ACC112 (cell line): ENCODE data around the gene UIMC1.
A peak's percentile ranks its signal among the peaks of the same experiment; 100 is the strongest.
"Not testable (repeated sequence)": the region's sequence is repeated elsewhere in the genome, so short reads cannot be mapped to it uniquely, and the experiment has no call there.

Experiments
- H2AFZ ChIP-seq: fragments of 200-600 bp; sonication (generic); one replicate; pipeline ENCODE4 v1.6.0; 2017; ENCODE audit warnings: antibody characterized with exemption, low read length; ENCODE audit not compliant: unreplicated experiment
- H3K27ac ChIP-seq: fragments of 200-600 bp; sonication (generic); 2 replicates; pipeline ENCODE4 v1.5.1; 2014; ENCODE audit warnings: low read depth, mild to moderate bottlenecking, antibody characterized with exemption, low read length, moderate library complexity
- H3K27me3 ChIP-seq: fragments of 200-600 bp; sonication (generic); 2 replicates; pipeline ENCODE4 v1.6.1; 2014; ENCODE audit warnings: mild to moderate bottlenecking, antibody characterized with exemption, low read length, moderate library complexity, mixed read lengths; ENCODE audit not compliant: insufficient read depth
- H3K36me3 ChIP-seq: fragments of 200-600 bp; sonication (generic); 2 replicates; pipeline ENCODE4 v1.6.1; 2016; ENCODE audit warnings: mild to moderate bottlenecking, antibody characterized with exemption, low read length, moderate library complexity, mixed read lengths; ENCODE audit not compliant: insufficient read depth
- H3K4me1 ChIP-seq: fragments of 200-600 bp; sonication (generic); one replicate; pipeline ENCODE4 v1.6.1; 2016; ENCODE audit warnings: low read length, mixed read lengths; ENCODE audit not compliant: insufficient read depth, unreplicated experiment, control insufficient read depth
- H3K4me3 ChIP-seq: fragments of 200-600 bp; sonication (generic); 2 replicates; pipeline ENCODE4 v1.5.1; 2014; ENCODE audit warnings: mild to moderate bottlenecking, low read depth, low read length
- H3K79me2 ChIP-seq: fragments of 200-600 bp; sonication (generic); one replicate; pipeline ENCODE4 v1.6.0; 2016; ENCODE audit warnings: low read length; ENCODE audit not compliant: control insufficient read depth, unreplicated experiment, insufficient read depth

Gene UIMC1

DNA sequence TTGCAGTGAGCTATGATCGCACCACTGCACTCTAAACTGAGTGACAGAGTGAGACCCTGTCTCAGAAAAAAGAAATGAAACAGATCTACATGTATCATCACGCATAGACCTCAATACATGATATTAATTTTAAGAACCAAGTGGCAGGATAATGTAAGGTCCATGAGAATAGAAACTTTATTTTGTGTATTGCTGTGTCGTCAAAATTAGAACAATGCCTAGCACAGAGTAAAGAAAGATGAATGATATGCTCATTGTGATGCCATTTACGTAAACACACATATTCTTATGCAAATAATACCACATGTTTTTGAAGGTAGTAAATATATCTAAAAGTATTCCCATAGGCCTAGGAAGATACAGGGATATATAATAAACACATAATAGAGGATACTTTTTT, 3.6 kb upstream of the UIMC1 start:
- no peaks in the 10 kb centered on the region for H3K27me3 ChIP-seq
- H3K27ac ChIP-seq, result no peak overlapping the region
- peaks cover 12% of the 10 kb centered on the region for H3K79me2 ChIP-seq
- no peak overlapping the region for H3K4me3 ChIP-seq
- H3K36me3 ChIP-seq, result no peaks in the 10 kb centered on the region
- H3K4me1 ChIP-seq, result peaks cover 7% of the 10 kb centered on the region
- H2AFZ ChIP-seq, result no peak overlapping the region

DNA sequence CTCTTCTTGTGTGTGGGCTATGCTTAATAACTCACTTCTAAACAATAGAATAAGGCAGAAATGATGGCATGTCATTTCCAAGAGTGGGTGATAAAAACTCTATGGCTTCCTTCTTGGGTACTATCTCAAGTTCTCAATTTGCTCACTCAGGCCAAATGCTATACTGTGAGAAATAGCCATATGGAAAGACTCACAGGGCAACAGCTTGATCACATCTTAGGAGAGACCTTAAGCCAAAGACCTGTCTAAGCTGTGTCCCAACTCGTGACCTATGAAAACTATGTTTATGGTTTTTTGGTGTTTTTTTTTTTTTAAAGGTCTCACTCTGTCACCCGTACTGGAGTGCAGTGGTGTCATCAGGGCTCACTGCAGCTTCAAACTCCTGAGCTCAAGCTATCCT, 2.1 kb upstream of the UIMC1 start:
- Histone ChIP-seq H3K27me3 (no peaks in the 10 kb centered on the region), H3K4me3 (no peak overlapping the region), H3K36me3 (no peaks in the 10 kb centered on the region), H3K79me2 (peaks cover 26% of the 10 kb centered on the region), H3K27ac (no peak overlapping the region), H3K4me1 (peaks cover 19% of the 10 kb centered on the region), H2AFZ (no peak overlapping the region)

DNA sequence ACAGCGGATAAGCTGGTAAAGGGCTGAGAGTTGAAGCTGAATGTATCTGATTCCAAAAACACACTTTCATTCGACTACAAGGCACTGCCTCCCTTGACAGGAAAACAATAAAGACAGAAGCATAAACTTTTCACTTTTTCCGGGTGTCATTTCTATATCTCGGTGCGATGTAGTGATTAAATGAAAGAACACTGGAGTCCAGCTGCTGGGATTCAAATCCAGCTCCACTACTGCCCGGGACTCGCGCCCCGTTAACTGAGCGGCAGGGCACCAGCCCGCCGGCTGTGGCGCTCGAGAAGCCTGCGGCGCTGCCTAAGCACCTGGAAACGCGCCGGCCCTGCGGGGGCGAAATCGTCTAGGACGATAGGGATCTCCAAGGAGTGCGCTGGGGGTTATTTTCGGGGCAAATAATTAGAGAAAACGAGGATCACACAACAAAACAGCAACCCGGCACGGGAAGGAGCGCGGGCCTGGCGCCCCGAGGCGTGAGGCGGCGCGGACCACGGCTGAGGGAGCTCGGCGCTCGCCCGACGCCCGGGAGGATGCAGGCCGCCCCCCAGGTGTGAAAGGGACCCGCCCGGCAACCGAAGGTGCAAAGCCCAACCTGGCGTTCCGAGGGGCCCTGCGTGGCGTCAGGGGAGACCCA, 837 bp downstream of the UIMC1 start:
- peak overlapping the region; percentile 77 for H3K27ac ChIP-seq
- peaks cover 15% of the 10 kb centered on the region for H3K4me1 ChIP-seq
- no peaks in the 10 kb centered on the region for H3K36me3 ChIP-seq
- no peaks in the 10 kb centered on the region for H3K27me3 ChIP-seq
- peak overlapping the region; percentile 84 for H2AFZ ChIP-seq
- peak overlapping the region; percentile 95 for H3K4me3 ChIP-seq
- H3K79me2 ChIP-seq, result peaks cover 55% of the 10 kb centered on the region

DNA sequence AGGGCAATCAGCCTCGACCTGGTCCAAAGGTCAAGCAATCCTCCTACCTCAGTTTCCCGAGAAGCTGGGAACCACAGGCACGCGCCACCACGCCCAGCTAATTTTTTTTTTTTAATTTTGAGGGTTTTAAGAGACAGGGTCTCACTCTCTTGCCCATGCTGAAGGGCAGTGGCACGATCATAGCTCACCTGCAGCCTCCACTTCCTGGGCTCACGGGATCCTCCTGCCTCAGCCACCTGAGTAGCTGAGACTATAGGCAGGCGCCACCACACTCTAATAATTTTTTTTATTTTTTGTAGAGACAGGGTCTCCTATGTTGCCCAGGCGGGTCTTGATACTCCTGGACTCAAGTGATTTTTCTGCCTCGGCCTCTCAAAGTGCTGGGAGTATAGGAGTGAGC, 1.6 kb downstream of the UIMC1 start:
- Histone ChIP-seq H3K36me3 (no peaks in the 10 kb centered on the region), H3K79me2 (peaks cover 62% of the 10 kb centered on the region), H3K4me1 (peaks cover 15% of the 10 kb centered on the region), H2AFZ (no peak overlapping the region), H3K4me3 (peak overlapping the region; percentile 95), H3K27me3 (no peaks in the 10 kb centered on the region), H3K27ac (no peak overlapping the region)

DNA sequence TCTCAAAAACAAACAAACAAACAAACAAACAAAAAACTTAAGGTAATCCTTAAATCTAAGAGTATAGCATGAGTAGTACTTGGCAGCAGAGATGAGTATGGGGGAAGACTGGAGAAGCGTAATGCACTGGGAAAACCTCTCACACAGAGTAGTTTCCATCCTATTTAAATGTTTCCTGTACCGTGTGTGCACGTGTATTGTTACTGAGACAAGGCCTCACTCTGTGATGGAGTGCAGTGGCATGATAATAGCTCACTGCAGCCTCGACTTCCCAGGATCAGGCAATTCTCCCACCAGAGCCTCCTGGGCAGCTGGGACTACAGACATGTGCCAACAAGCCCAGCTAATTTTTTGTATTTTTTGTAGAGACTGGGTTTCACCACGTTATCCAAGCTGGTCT, 2.9 kb downstream of the UIMC1 start:
- Histone ChIP-seq H3K4me1 (peaks cover 15% of the 10 kb centered on the region), H2AFZ (no peak overlapping the region), H3K36me3 (no peaks in the 10 kb centered on the region), H3K4me3 (no peak overlapping the region), H3K27me3 (no peaks in the 10 kb centered on the region), H3K27ac (no peak overlapping the region), H3K79me2 (peaks cover 72% of the 10 kb centered on the region)

DNA sequence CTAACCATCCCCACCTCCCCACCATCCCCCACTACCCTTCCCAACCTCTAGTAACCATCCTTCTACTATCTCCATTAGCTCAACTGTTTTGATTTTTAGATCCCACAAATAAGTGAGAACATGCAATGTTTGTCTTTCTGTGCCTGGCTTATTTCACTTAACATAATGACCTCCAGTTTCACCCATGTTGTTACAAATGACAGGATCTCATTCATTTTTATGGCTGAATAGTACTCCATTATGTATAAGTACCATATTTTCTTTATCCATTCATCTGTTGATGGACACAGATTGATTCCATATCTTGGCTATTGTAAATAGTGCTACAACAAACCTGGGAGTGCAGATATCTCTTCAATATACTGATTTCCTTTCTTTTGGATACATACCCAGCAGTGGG, 7.1 kb downstream of the UIMC1 start:
- peaks cover 90% of the 10 kb centered on the region for H3K79me2 ChIP-seq

DNA sequence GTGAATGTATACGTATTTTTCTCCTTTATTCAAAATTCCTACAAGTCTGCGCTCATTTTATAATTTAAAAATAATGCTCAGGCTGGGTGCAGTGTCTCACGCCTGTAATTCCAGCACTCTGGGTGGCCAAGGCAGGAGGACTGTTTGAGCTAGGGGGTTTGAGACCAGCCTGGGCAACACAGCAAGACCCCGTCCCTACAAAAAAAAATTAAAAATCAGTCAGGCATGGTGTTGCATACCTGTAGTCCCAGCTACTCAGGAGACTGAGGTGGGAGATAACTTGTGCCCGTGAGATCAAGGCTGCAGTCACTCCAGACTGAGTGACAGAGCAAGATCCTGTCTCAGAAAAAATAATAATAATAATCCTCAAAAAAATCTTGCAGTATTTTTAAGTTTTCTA, 7.8 kb downstream of the UIMC1 start:
- Histone ChIP-seq H3K79me2 (peaks cover 90% of the 10 kb centered on the region), H3K27me3 (no peaks in the 10 kb centered on the region)

More for the DNA sequence above, 7.1 kb downstream of the UIMC1 start:
- H3K4me3 ChIP-seq, H2AFZ ChIP-seq, H3K27me3 ChIP-seq, H3K27ac ChIP-seq, H3K36me3 ChIP-seq: not testable (repeated sequence)
- H3K4me1 ChIP-seq, result peaks cover 32% of the 10 kb centered on the region

DNA sequence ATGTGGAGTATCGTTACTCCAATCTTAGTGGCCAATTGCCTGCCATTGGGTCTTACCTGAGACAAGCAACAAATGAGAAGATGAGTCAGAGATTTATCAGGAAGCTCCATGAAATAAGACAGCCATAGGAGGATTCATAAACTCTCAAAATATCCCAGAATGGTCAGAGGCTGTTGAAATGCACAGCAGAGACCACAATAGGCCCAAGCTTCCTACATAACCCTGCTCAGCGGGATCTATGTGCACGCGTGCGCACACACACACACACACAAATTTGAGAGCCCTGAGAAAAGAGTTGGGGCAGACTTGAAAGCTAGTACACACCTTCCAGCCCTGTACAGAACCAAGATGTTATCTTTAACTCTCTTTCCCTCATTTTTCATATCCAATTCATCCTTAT, 9.8 kb downstream of the UIMC1 start:
- Histone ChIP-seq H2AFZ (no peak overlapping the region), H3K27ac (peak overlapping the region; percentile 95), H3K27me3 (no peaks in the 10 kb centered on the region), H3K79me2 (peaks cover 90% of the 10 kb centered on the region), H3K36me3 (no peaks in the 10 kb centered on the region), H3K4me3 (peak overlapping the region; percentile 47; the same call in 1 of the 2 replicates), H3K4me1 (peaks cover 26% of the 10 kb centered on the region)

More for the DNA sequence above, 7.8 kb downstream of the UIMC1 start:
- H3K36me3 ChIP-seq, result no peaks in the 10 kb centered on the region
- H2AFZ ChIP-seq, result no peak overlapping the region
- H3K27ac ChIP-seq, result no peak overlapping the region
- no peak overlapping the region for H3K4me3 ChIP-seq
- H3K4me1 ChIP-seq, result peaks cover 27% of the 10 kb centered on the region

DNA sequence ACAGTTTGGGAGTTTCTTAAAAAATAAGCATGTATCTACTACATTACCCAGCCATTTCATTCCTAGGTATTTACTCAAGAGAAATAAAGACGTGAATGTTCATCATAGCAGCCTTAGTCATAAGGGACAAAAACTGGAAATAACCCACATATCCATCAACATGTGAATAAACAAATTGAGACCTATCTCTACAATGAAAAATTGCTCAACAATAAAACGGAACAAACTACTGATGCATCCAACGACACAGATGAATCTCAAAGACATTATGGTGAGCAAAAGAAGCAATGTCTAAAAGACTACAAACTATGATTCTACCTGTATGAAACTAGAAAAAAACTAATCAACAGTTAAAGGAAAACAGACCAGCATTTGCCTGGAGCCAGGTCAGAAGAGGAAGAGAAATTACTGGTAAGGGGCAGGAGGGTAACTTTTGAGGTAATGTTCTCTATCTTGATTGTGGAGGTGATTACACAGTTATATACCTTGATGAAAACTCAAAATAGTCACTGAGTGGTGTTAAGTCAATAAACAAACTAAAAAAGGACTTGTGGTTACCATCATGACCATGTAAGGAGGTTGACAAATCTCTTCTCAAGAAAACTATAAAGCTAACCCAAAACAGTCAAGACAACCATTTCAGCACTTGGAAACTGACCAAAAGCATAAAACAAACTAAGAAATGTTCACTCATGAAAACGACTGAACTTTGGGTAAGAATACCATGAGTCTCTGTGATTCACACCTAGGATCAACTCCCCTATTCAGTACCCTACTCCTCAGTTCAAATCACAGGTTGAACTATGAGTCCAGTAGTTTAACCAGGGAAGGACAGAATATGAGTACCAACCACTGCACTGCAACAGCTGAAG, 10.4 kb downstream of the UIMC1 start:
- Histone ChIP-seq H3K27me3 (no peaks in the 10 kb centered on the region), H3K79me2 (peaks cover 89% of the 10 kb centered on the region), H3K4me3 (peak overlapping the region; percentile 47), H2AFZ (no peak overlapping the region), H3K36me3 (no peaks in the 10 kb centered on the region), H3K27ac (peak overlapping the region; percentile 95), H3K4me1 (peaks cover 26% of the 10 kb centered on the region)

DNA sequence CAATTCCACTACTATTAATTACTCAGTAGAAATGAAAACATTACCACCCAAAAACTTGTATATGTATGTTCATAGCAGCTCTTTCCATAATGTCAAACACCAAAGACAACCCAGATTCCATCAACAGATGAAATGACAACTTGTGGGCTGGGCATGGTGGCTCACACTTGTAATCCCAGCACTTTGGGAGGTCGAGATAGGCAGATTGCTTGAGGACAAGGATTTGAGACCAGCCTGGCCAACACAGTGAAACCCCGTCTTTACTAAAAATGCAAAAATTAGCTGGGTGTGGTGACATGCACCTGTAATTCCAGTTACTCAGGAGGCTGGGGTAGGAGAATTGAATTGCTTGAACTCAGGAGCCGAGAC, 11.5 kb downstream of the UIMC1 start:
- Histone ChIP-seq H3K4me3 (no peak overlapping the region), H3K27ac (peak overlapping the region; percentile 95), H3K36me3 (no peaks in the 10 kb centered on the region), H2AFZ (no peak overlapping the region), H3K79me2 (peaks cover 86% of the 10 kb centered on the region), H3K27me3 (no peaks in the 10 kb centered on the region), H3K4me1 (peaks cover 26% of the 10 kb centered on the region)
